Astrocyte (in vitro differentiated cells and primary cell): ENCODE measurements around the gene FAHD2A. TPM values are rescaled to one million over a fixed set of nuclear protein-coding genes. Genes with fewer than 3 reads are reported as not detected.

Source experiments
- DNase-seq: peaks from one replicate; pipeline ENCODE4 v3.0.0-alpha.2; 2010; ENCODE audit warnings: low read depth
- FAIRE-seq: peaks from 2 replicates; lab custom pipeline; 2011; peaks lifted over from hg19 to GRCh38; lab: Jason Lieb, UNC
- H2AFZ ChIP-seq: 2 replicates; pipeline ENCODE4 v1.6.0; 2012; ENCODE audit warnings: low read depth, low read length, inconsistent platforms
- H3K27ac ChIP-seq: 2 replicates; pipeline ENCODE4 v1.5.1; 2011; ENCODE audit warnings: low read depth, low read length, inconsistent platforms
- H3K27me3 ChIP-seq: 2 replicates; pipeline ENCODE4 v1.6.0; 2011; ENCODE audit warnings: low read length, inconsistent platforms; ENCODE audit not compliant: insufficient read depth
- H3K36me3 ChIP-seq: 2 replicates; pipeline ENCODE4 v1.5.1; 2011; ENCODE audit warnings: low read length, inconsistent platforms; ENCODE audit not compliant: insufficient read depth
- H3K4me1 ChIP-seq: 2 replicates; pipeline ENCODE4 v1.5.1; 2011; ENCODE audit warnings: low read length, inconsistent platforms; ENCODE audit not compliant: insufficient read depth
- H3K4me2 ChIP-seq: 2 replicates; pipeline ENCODE4 v1.6.0; 2012; ENCODE audit warnings: low read length, inconsistent platforms
- H3K4me3 ChIP-seq: 2 replicates; pipeline ENCODE4 v1.5.1; 2011; ENCODE audit warnings: low read depth, mild to moderate bottlenecking, low read length, inconsistent platforms; ENCODE audit not compliant: insufficient read depth
- H3K79me2 ChIP-seq: 2 replicates; pipeline ENCODE4 v1.6.0; 2012; ENCODE audit warnings: mild to moderate bottlenecking, low read length, inconsistent platforms; ENCODE audit not compliant: insufficient read depth
- H3K9ac ChIP-seq: 2 replicates; pipeline ENCODE4 v1.6.0; 2012; ENCODE audit warnings: mild to moderate bottlenecking, low read length, inconsistent platforms
- H3K9me3 ChIP-seq: 2 replicates; pipeline ENCODE4 v1.5.1; 2012; ENCODE audit warnings: low read depth, mild to moderate bottlenecking, low read length, inconsistent platforms; ENCODE audit not compliant: insufficient read depth
- H4K20me1 ChIP-seq: 2 replicates; pipeline ENCODE4 v1.6.0; 2012; ENCODE audit warnings: low read length, inconsistent platforms; ENCODE audit not compliant: insufficient read depth
- H3K27ac Mint-ChIP-seq: one replicate; pipeline ENCODE4 v1.8.0; 2021; ENCODE audit warnings: mild to moderate bottlenecking, mixed read lengths; ENCODE audit not compliant: unreplicated experiment
- H3K27me3 Mint-ChIP-seq: one replicate; pipeline ENCODE4 v1.8.0; 2021; ENCODE audit warnings: low read depth, mixed read lengths; ENCODE audit not compliant: unreplicated experiment
- H3K36me3 Mint-ChIP-seq: one replicate; pipeline ENCODE4 v1.8.0; 2021; ENCODE audit warnings: low read depth, mixed read lengths; ENCODE audit not compliant: unreplicated experiment
- H3K4me1 Mint-ChIP-seq: one replicate; pipeline ENCODE4 v1.8.0; 2021; ENCODE audit warnings: low read depth, mixed read lengths; ENCODE audit not compliant: unreplicated experiment
- H3K4me3 Mint-ChIP-seq: one replicate; pipeline ENCODE4 v1.8.0; 2021; ENCODE audit warnings: mild to moderate bottlenecking, moderate library complexity, mixed read lengths; ENCODE audit not compliant: unreplicated experiment
- H3K9me3 Mint-ChIP-seq: one replicate; pipeline ENCODE4 v1.8.0; 2021; ENCODE audit warnings: mild to moderate bottlenecking, mixed read lengths; ENCODE audit not compliant: unreplicated experiment
- EZH2 ChIP-seq: IDR thresholded peaks from 2 replicates; pipeline ENCODE4 v1.6.1; 2012; ENCODE audit warnings: mild to moderate bottlenecking, low read length, inconsistent platforms; ENCODE audit not compliant: insufficient read depth
- total RNA-seq: library from RNA; stranded (reverse); gene quantifications from 2 replicates; pipeline ENCODE4 v1.2.1, GENCODE V29; 2021
- TF ChIP-seq, protein P1 (sequence below): IDR thresholded peaks from 2 replicates; pipeline ENCODE4 v1.5.1; 2011; ENCODE audit warnings: low read depth, mild to moderate bottlenecking, inconsistent platforms, low read length, moderate library complexity; ENCODE audit not compliant: insufficient read depth

The FAHD2A gene
- total RNA-seq, 1 donor from 2014 or later = 21.9 TPM

DNA sequence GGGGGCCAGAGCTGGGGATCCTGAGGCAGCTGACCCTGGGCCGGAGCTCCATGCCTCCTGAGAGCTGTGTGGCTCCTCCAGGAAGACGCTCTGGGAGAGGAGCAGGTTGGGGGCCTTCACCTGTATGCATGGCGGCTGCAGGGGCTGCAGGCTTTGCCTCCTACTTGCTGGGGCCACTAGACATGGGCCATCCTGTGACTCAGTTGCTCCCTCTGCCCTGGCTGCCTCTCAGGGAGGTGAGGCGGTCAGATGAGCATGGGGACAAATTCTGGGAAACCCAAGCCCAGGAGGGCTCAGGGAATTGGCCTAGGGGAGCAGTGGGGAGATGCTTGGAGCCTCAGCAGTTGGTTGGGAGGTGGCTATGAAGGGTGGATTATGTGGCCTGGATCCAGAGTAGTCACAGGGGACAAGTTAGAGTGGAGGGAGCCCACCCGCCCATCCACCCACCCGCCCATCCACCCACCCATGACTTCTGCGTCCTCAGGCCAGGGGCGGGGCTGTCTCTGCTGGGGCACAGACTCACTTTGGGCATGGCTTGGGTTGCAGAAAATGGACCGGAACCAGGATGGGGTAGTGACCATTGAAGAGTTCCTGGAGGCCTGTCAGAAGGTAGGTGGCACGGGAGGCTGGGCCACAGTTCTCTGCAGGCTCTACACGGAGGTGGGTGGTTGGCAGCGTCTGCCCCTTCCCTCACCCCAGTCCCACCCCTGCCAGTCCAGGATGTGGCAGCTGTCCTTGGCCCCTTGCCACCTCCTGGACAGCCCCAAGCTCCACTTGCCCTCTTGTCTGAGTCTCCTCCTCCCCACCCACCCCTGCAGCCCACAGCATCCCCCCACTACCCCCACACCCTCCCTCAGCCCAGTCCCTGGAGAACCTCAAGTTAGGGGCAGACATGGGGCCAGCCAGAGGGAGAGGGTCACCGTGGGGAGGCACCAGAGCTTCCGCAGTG, 19.5 kb upstream of the FAHD2A start:
- TF ChIP-seq, protein P1, sequence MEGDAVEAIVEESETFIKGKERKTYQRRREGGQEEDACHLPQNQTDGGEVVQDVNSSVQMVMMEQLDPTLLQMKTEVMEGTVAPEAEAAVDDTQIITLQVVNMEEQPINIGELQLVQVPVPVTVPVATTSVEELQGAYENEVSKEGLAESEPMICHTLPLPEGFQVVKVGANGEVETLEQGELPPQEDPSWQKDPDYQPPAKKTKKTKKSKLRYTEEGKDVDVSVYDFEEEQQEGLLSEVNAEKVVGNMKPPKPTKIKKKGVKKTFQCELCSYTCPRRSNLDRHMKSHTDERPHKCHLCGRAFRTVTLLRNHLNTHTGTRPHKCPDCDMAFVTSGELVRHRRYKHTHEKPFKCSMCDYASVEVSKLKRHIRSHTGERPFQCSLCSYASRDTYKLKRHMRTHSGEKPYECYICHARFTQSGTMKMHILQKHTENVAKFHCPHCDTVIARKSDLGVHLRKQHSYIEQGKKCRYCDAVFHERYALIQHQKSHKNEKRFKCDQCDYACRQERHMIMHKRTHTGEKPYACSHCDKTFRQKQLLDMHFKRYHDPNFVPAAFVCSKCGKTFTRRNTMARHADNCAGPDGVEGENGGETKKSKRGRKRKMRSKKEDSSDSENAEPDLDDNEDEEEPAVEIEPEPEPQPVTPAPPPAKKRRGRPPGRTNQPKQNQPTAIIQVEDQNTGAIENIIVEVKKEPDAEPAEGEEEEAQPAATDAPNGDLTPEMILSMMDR = no peak
- no peak for TF ChIP-seq EZH2
- H3K27me3 ChIP-seq = peaks cover 2% of the 10 kb centered on the region
- H3K36me3 Mint-ChIP-seq = no peaks in the 10 kb centered on the region
- H3K27ac Mint-ChIP-seq = no peak overlapping the region
- FAIRE-seq = no peak
- no peak overlapping the region for H3K27ac ChIP-seq
- H3K9me3 ChIP-seq = no peaks in the 10 kb centered on the region
- no peak overlapping the region for H3K4me3 Mint-ChIP-seq
- no peak overlapping the region for H2AFZ ChIP-seq
- H3K4me1 Mint-ChIP-seq = no peaks in the 10 kb centered on the region
- no peak overlapping the region for H3K9ac ChIP-seq
- H3K4me3 ChIP-seq = no peak overlapping the region
- no peak overlapping the region for H3K4me2 ChIP-seq
- H3K9me3 Mint-ChIP-seq = no peaks in the 10 kb centered on the region
- no peak for DNase-seq
- no peaks in the 10 kb centered on the region for H3K79me2 ChIP-seq
- H3K4me1 ChIP-seq = no peaks in the 10 kb centered on the region
- H3K36me3 ChIP-seq = no peaks in the 10 kb centered on the region
- H3K27me3 Mint-ChIP-seq = peaks cover 35% of the 10 kb centered on the region
- H4K20me1 ChIP-seq = no peaks in the 10 kb centered on the region

DNA sequence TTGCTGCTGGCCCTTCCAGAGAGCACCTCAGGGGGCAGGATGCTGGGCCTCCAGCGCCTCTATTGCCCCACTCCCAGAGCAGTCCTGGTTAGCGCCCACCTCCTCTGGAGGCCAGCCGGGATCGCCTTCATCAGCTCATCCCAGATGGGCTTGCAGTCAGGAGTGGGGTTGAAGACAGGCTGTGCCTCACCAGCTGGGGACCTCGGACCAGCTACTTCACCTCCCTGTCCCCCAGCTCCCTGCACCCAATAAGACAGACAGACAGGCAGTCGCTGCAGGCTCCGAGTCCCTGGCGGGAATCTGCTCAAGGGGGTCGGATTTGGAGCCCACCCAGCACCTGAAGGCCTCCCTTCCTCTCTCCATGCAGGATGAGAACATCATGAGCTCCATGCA, 18.9 kb upstream of the FAHD2A start:
- Mint-ChIP-seq H3K27ac (no peak overlapping the region), H3K36me3 (no peaks in the 10 kb centered on the region), H3K9me3 (no peaks in the 10 kb centered on the region), H3K27me3 (peaks cover 40% of the 10 kb centered on the region), H3K4me1 (no peaks in the 10 kb centered on the region), H3K4me3 (no peak overlapping the region)
- Histone ChIP-seq H3K4me1 (no peaks in the 10 kb centered on the region), H3K79me2 (no peaks in the 10 kb centered on the region), H3K4me2 (no peak overlapping the region), H3K4me3 (no peak overlapping the region), H3K27ac (no peak overlapping the region), H3K9me3 (no peaks in the 10 kb centered on the region), H2AFZ (no peak overlapping the region), H3K27me3 (peaks cover 2% of the 10 kb centered on the region), H3K9ac (no peak overlapping the region), H3K36me3 (no peaks in the 10 kb centered on the region), H4K20me1 (no peaks in the 10 kb centered on the region)
- TF ChIP-seq, protein P1 = no peak
- no peak for TF ChIP-seq EZH2
- no peak for FAIRE-seq
- no peak for DNase-seq
